HG03432 (cell line): Measurements from ENCODE around the gene GATAD2A.
"Not testable (repeated sequence)": the region's sequence is repeated elsewhere in the genome, so short reads cannot be mapped to it uniquely, and the experiment has no call there.

Experiments
- ATAC-seq: cut with Tn5 transposase; IDR thresholded peaks from one replicate; pipeline ENCODE4 v1.9.1; 2021; ENCODE audit warnings: mild to moderate bottlenecking, moderate library complexity; ENCODE audit not compliant: unreplicated experiment

The GATAD2A gene, protein sequence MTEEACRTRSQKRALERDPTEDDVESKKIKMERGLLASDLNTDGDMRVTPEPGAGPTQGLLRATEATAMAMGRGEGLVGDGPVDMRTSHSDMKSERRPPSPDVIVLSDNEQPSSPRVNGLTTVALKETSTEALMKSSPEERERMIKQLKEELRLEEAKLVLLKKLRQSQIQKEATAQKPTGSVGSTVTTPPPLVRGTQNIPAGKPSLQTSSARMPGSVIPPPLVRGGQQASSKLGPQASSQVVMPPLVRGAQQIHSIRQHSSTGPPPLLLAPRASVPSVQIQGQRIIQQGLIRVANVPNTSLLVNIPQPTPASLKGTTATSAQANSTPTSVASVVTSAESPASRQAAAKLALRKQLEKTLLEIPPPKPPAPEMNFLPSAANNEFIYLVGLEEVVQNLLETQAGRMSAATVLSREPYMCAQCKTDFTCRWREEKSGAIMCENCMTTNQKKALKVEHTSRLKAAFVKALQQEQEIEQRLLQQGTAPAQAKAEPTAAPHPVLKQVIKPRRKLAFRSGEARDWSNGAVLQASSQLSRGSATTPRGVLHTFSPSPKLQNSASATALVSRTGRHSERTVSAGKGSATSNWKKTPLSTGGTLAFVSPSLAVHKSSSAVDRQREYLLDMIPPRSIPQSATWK

DNA sequence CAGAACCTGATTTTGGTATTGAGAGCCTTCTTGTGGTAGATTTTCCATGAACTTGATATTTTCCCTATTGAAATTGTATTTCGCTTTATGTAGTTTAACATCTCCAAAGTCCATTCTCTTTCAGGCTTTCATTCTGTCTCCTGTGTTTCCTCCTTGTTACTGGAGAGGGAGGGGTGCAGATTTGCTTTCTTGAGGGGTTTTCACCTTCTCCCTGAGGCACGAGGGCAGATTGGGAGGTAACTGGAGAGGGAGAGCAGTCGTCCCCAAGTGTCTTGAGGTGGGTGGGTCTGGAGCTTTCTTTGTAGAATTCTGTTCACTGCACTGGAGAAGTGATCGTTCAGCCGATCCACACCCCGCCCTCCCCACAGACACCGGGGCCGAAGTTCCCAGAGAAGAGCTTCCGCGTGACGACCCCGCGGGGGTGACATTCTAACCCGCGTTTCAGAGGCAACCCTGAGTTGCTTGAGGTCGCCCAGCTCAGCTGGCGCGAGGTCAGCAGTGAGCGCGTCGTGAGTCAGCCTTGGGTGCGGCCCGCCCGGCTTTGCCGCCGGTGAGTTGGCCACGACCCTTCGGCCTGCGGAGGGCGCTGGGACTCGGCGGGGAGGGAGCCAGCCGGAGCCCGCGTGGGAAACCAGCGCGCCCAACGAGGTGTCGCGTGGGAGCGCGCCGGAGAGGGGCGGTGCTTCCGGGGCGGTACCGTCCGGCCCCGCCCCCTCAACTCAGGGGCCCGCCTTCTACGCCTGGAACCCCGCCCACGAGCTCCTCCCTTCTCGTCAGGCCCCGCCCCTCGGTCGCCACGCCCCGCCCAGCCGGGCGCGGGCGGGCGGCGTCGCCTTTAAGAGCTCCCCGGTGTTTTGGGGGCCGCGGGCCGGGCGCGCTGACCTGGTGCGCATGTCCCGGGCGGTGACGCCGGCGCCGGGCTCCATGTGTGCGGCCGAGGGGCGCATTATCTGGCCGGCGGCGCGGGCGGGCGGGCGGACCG lies at the start of gene GATAD2A:
GATAD2A (plus strand) TSS at position 797 of the 982 bp plus-strand sequence. CDS start 59,671 bp downstream, outside the sequence.
- peak; percentile 75 for ATAC-seq

GRCh38 chr19:19356500-19356899 lies 49.0 kb upstream of the GATAD2A start:
- ATAC-seq, result no peak

DNA sequence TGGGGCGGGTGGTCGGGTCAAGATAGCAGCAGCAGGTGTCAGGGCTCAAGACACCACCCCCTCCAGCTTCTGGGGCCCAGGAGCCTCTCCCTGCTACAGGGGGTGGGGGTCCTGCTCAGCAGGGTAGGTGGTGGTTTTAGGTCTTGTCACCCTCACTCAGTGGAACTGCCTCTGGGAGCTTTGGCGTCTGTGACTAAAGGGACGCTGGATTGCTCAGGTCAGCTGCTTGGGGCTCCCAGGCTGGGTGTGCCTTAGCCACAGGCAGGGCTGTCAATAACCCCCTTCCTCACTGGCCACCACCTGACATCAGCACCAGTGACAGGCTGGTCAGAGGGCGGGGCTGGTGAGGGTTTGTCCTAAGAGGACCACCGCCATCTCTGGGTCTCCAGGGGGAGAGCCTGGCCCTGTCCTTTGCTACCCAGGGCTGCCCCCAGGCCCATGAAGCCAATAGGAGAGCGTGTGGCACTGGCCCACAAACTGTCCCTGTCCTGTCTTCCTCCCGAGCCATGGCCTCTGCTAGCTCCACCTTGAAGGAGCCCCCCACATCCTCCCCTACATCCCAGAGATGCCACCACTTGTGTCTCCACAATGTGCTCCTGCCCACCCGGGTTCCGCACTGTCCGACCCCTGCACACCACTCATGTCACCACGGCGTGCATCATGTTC lies 48.4 kb upstream of the GATAD2A start:
- ATAC-seq, result no peak

GRCh38 chr19:19361075-19361594 lies 44.3 kb upstream of the GATAD2A start:
- peak; percentile 66 for ATAC-seq

GRCh38 chr19:19362075-19362474 lies 43.4 kb upstream of the GATAD2A start:
- no peak for ATAC-seq

DNA sequence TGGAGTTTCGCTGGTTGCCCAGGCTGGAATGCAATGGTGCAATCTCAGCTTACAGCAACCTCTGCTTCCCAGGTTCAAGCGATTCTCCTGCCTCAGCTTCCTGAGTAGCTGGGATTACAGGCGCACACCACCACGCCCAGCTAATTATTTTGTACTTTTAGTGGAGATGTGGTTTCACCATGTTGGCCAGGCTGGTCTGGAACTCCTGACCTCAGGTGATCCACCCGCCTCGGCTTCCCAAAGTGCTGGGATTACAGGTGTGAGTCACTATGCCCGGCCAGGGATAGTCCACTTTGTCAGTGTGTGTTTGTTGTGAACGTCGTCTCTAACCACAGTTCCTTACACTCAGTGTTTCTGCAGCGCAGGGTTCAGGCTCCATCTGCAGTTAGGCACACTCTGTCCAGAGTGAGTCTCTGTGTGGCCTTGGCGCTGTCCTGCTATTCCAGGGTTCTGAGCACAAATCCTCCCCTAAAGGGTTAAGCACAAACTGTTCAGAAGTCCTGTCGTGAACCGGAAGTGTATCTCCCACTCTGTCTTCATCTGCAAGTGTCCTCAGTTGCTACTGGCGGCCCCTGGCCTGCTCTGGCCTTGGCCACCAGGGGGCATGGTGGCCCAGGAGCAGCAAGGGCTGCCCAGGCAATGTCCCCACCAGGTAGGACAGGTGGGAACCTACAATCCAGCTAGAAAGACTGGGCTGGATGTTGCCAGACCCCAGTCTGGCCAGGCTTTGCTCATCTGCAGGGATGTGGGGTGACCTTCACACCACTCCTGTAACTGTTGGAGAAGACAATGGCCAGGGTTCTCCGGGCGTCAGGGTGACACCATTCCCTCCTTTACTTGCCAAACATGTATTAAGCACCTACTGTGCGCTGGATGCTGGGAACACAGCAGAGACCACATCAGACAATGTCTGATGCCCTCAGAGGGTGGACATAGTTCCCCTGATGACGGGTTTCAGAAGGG lies 38.8 kb upstream of the GATAD2A start:
- peak; percentile 82 for ATAC-seq

DNA sequence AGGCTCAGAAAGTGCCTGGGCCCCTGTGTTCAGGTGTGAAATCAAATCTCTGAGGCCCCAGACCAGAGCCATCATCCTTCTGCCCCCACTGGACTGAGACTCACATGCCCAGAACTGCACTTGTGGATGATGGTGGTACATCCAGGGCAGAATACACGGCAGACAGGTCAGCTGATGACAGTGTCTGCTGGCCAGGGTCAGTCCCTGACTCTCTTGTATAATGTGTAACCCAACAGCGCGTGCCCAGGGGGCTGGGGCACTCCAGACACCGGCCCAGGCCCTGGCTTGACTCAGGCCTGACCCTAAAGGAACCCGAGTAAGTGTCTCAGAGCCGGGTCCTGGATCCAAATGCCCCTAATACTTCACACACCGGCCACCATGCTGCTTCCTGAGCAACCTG lies 37.4 kb upstream of the GATAD2A start:
- ATAC-seq, result no peak

GRCh38 chr19:19371059-19371458 lies 34.4 kb upstream of the GATAD2A start:
- no peak for ATAC-seq

DNA sequence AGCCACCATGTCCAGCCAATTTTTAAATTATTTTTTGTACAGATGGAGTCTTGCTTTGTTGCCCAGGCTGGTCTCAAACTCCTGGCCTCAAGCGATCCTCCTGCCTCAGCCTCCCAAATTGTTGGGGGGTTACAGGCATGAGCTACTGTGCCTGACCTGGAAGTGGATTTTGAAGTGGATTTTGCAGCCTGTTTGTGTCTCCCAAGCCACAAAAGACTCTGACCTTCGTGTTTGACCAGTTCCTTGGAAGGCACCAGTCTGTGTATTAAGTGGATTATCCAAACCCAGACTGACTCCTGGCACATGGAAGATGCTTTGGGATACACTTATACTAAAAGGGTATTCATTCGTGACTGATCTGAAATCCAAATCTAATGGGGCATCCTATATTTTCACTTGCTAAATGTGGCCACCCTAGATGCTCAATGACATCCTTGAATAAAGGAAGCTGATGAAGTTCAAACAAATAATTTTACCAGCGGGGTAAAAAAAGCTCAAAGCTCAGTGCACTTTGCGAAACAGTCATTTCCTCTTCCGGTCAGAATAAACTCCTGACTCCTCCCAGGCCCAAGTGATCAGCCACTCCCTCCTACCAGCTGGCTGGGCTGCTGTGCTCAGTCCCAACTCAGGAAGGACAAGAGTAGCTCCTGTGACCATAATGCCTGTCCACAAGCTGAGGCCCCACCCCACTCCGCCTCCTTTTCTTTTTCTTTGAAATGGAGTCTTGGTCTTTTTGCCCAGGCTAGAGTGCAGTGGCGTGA lies 32.6 kb upstream of the GATAD2A start:
- ATAC-seq, result peak; percentile 82

- ATAC-seq, result no peak
Measured at GRCh38 chr19:19379527-19379926, 25.9 kb upstream of the GATAD2A start.

DNA sequence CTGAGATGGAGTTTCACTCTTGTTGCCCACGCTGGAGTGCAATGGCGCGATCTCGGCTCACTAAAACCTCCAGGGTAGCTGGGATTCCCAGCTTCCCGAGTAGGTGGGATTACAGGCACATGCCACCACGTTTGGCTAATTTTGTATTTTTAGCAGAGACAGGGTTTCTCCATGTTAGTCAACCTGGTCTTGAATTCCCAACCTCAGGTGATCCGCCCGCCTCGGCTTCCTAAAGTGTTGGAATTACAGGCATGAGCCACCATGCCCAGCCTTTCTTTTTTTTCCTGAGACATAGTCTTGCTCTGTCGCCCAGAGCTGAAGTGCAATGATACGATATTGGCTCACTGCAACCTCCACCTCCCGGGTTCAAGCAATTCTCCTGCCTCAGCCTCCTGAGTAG lies 25.2 kb upstream of the GATAD2A start:
- ATAC-seq, result not testable (repeated sequence)

- ATAC-seq, result no peak
Measured at GRCh38 chr19:19381007-19381926, 24.2 kb upstream of the GATAD2A start.

- ATAC-seq, result no peak
Measured at GRCh38 chr19:19382118-19382517, 23.4 kb upstream of the GATAD2A start.

GRCh38 chr19:19384486-19384885 lies 21.0 kb upstream of the GATAD2A start:
- ATAC-seq, result no peak

DNA sequence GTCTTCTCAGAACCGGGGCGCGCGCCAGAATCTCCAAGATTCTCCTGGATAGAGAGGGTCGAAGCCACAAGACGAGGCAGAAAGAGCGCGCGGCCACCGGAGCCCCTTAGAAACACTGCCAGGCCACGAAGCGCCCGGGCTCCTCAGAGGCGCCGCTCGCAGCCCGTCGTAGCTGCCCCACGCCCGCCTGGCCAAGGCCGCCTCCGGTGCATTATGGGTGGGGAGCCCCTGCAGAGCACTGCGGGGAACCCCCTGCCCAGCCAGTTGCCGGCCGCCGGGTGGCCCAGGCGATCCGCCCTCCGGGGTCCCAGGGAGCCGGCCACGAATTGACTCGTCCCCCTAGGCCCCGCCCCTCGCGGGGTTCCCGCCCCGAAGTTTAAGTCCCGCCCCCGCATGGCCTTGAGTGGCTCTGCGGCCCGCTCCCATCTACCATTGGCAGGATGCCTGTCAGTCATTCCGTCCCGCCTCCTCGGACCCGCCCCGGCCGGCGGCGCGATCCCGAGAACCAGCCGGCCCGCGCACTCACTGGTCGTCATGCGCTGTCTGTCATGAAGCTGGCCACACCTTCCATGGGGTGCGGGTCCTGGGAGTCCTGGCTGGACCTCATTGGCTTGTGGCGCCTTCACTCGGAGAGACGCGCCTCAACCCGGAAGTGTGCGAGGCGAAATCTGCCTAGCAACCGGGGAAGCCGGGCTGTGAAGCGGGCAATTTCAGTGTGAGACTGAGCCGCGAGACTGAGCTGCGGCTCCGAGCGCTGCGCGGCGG lies 20.2 kb upstream of the GATAD2A start:
- ATAC-seq, result peak; percentile 89
